ENCODE measurements around the gene MCAT. TPM values are rescaled to one million over a fixed set of nuclear protein-coding genes. Genes with fewer than 3 reads are reported as not detected.
"Not testable (repeated sequence)": the region's sequence is repeated elsewhere in the genome, so short reads cannot be mapped to it uniquely, and the experiment has no call there.

Gene MCAT
- total and polyA plus RNA-seq, 2 experiments from 2014 or later: 16.0 to 18.2 TPM

DNA sequence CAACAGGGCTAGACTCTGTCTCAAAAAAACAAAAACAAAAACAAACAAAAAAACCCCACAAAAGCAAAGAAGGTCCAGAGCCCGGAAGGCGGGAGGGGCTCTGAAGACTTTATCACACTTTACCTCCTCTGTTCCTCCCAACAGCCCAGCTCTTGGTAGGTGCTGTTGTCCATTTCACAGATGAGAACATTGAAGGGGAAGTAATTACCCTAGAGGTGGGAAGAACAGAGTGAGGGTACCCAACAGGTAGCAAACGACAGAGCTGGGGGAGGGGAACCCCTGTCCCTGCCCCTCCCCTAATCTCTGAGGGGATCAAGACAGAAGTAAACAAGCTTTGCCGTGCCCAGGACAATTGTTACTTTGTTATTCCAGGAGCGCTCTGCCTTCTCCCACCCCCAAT is 33.7 kb downstream of the MCAT start:
- Histone ChIP-seq H3K4me3 (no peak overlapping the region), H3K4me2 (ENCODE audit: unreplicated experiment) (no peak overlapping the region), H2AFZ (no peak overlapping the region), H3K4me1 (ENCODE audit: insufficient read depth) (no peaks in the 10 kb centered on the region), H3K79me2 (ENCODE audit: insufficient read depth) (no peaks in the 10 kb centered on the region), H3K36me3 (ENCODE audit: low read depth) (no peaks in the 10 kb centered on the region), H4K20me1 (ENCODE audit: insufficient read depth) (no peaks in the 10 kb centered on the region), H3K9me3 (ENCODE audit: low read depth) (no peaks in the 10 kb centered on the region), H3K9ac (no peak overlapping the region), H3F3A (ENCODE audit: insufficient read depth) (no peaks in the 10 kb centered on the region), H3K9me2 (ENCODE audit: insufficient read depth) (no peaks in the 10 kb centered on the region), H3K27me3 (replicated peaks; ENCODE audit: insufficient read depth) (peaks cover 25% of the 10 kb centered on the region), H3K27ac (no peak overlapping the region)
- in situ Hi-C loops (cut with MboI): no loop called here
- 50 to 56% methylated on average over 4 to 5 of the region's 5 CpGs for WGBS, 2 experiments (ENCODE audit: low coverage in 1 of 2, low lambda C conversion rate in 2 of 2, missing lambda C conversion rate in 2 of 2)
- TF ChIP-seq EZH2 (IDR thresholded peaks at IDR 0.05; ENCODE audit: insufficient read depth, poor library complexity, severe bottlenecking): no peak
- TF ChIP-seq EZH2phosphoT487 (IDR thresholded peaks at IDR 0.05; ENCODE audit: insufficient read depth, low read depth): no peak
- DNase-seq: no peak

GRCh38 chr22:43106302-43106701 is 36.9 kb downstream of the MCAT start:
- 69 to 70% methylated on average over 8 of the region's 8 CpGs for WGBS, 2 experiments (ENCODE audit: low coverage in 1 of 2, low lambda C conversion rate in 2 of 2, missing lambda C conversion rate in 2 of 2)
- no peaks in the 10 kb centered on the region for H3K4me1 ChIP-seq (ENCODE audit: insufficient read depth)
- no peaks in the 10 kb centered on the region for H3K9me2 ChIP-seq (ENCODE audit: insufficient read depth)
- no peak for TF ChIP-seq EZH2 (IDR thresholded peaks at IDR 0.05; ENCODE audit: insufficient read depth, poor library complexity, severe bottlenecking)
- TF ChIP-seq EZH2phosphoT487 (IDR thresholded peaks at IDR 0.05; ENCODE audit: insufficient read depth, low read depth): no peak
- no peak overlapping the region for H3K4me2 ChIP-seq (ENCODE audit: unreplicated experiment)
- H4K20me1 ChIP-seq (ENCODE audit: insufficient read depth): no peaks in the 10 kb centered on the region
- no peaks in the 10 kb centered on the region for H3K36me3 ChIP-seq (ENCODE audit: low read depth)
- no peaks in the 10 kb centered on the region for H3K9me3 ChIP-seq (ENCODE audit: low read depth)
- H3K27ac ChIP-seq: no peak overlapping the region
- DNase-seq: no peak
- H3K27me3 ChIP-seq (replicated peaks; ENCODE audit: insufficient read depth): peaks cover 15% of the 10 kb centered on the region
- H3K79me2 ChIP-seq (ENCODE audit: insufficient read depth): no peaks in the 10 kb centered on the region
- H3K9ac ChIP-seq: no peak overlapping the region
- in situ Hi-C loops (cut with MboI): no loop called here
- no peak overlapping the region for H2AFZ ChIP-seq
- no peak overlapping the region for H3K4me3 ChIP-seq
- H3F3A ChIP-seq (ENCODE audit: insufficient read depth): no peaks in the 10 kb centered on the region

DNA sequence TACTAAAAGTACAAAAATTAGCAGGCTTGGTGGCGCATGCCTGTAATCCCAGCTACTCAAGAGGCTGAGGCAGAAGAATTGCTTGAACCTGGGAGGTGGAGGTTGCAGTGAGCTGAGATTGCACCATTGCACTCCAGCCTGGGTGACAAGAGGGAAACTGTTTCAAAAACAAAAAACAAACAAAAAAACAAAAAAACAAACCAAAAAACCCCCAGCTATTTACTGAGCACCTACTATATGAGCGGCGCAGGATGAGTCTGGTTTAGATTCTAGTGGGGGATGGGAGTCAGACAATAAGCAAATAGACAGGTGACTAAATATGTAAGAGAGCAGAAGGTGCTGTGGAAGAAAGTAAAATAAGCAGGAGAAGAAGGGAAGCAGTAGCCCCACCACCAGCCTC is 38.2 kb downstream of the MCAT start:
- H2AFZ ChIP-seq; in situ Hi-C loops (cut with MboI); H3K4me1 ChIP-seq (ENCODE audit: insufficient read depth); H3K27me3 ChIP-seq (replicated peaks; ENCODE audit: insufficient read depth); DNase-seq; H3K9ac ChIP-seq; H3K4me3 ChIP-seq; H3K9me3 ChIP-seq (ENCODE audit: low read depth); H3K9me2 ChIP-seq (ENCODE audit: insufficient read depth); H4K20me1 ChIP-seq (ENCODE audit: insufficient read depth); H3K27ac ChIP-seq; H3K36me3 ChIP-seq (ENCODE audit: low read depth); H3K79me2 ChIP-seq (ENCODE audit: insufficient read depth); H3K4me2 ChIP-seq (ENCODE audit: unreplicated experiment); H3F3A ChIP-seq (ENCODE audit: insufficient read depth): not testable (repeated sequence)
- WGBS, 2 experiments (ENCODE audit: low coverage in 1 of 2, low lambda C conversion rate in 2 of 2, missing lambda C conversion rate in 2 of 2): 94% methylated on average over 3 of the region's 3 CpGs

DNA sequence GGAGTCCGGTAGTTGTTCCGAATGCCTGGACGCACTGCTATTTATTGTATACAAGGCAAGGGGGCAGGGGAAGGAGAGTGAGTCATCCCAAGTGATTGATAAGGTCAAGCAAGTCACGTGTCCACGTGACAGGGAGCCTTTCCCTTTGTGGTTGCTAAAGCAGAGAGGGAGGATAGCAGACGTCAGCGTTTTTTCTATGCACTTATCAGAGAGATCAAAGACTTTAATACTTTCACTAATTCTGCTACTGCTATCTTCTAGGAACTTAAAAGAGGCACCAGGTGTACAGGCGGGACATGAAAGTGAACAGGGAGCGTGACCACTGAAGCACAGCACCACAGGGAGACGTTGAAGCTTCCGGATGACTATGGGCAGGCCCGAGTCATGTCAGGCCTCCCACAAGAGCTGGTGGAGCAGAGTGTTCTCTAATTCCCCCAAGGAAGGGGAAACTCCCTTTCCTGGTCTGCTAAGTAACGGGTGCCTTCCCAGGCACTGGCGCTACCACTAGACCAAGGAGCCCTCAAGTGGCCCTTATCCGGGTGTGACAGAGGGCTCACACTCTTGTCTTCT is 39.1 kb downstream of the MCAT start:
- in situ Hi-C loops (cut with MboI); H3K79me2 ChIP-seq (ENCODE audit: insufficient read depth); H3K4me3 ChIP-seq; H3K27me3 ChIP-seq (replicated peaks; ENCODE audit: insufficient read depth); H4K20me1 ChIP-seq (ENCODE audit: insufficient read depth); DNase-seq; H3K27ac ChIP-seq; H2AFZ ChIP-seq; H3K9me2 ChIP-seq (ENCODE audit: insufficient read depth); H3K9me3 ChIP-seq (ENCODE audit: low read depth); H3F3A ChIP-seq (ENCODE audit: insufficient read depth); H3K9ac ChIP-seq; H3K36me3 ChIP-seq (ENCODE audit: low read depth); H3K4me1 ChIP-seq (ENCODE audit: insufficient read depth); H3K4me2 ChIP-seq (ENCODE audit: unreplicated experiment): not testable (repeated sequence)
- 67 to 70% methylated on average over 15 of the region's 15 CpGs for WGBS, 2 experiments (ENCODE audit: low coverage in 1 of 2, low lambda C conversion rate in 2 of 2, missing lambda C conversion rate in 2 of 2)

DNA sequence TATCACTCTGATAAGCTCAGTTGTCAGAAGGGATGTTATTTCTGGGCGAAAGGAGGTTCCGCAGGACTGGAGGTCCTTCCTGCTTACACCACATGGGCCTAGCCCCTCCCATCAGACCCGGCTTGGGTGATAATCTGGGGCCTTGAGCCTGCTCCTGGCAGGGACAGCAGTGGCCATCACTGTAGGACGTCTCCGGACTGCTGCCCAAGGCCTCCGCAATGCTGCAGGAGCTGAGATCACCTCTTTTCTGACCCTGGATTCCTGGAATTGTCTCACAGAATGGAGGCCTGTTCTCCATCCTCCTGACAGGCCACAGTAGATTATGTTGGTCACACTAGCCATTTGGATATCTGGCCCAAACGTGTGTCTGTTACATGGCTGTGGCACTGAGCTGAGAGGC is 41.9 kb downstream of the MCAT start:
- Histone ChIP-seq H3K27ac (no peak overlapping the region), H2AFZ (no peak overlapping the region), H3K4me3 (no peak overlapping the region), H3K9me3 (ENCODE audit: low read depth) (no peaks in the 10 kb centered on the region), H3K79me2 (ENCODE audit: insufficient read depth) (no peaks in the 10 kb centered on the region), H3F3A (ENCODE audit: insufficient read depth) (no peaks in the 10 kb centered on the region), H3K4me2 (ENCODE audit: unreplicated experiment) (no peak overlapping the region), H4K20me1 (ENCODE audit: insufficient read depth) (no peaks in the 10 kb centered on the region), H3K9me2 (ENCODE audit: insufficient read depth) (no peaks in the 10 kb centered on the region), H3K9ac (no peak overlapping the region), H3K4me1 (ENCODE audit: insufficient read depth) (no peaks in the 10 kb centered on the region), H3K36me3 (ENCODE audit: low read depth) (no peaks in the 10 kb centered on the region), H3K27me3 (replicated peaks; ENCODE audit: insufficient read depth) (no peaks in the 10 kb centered on the region)
- DNase-seq: no peak
- 70 to 73% methylated on average over 7 of the region's 7 CpGs for whole genome bisulfite sequencing, 2 experiments (ENCODE audit: low coverage in 1 of 2, low lambda C conversion rate in 2 of 2, missing lambda C conversion rate in 2 of 2)
- TF ChIP-seq EZH2 (IDR thresholded peaks at IDR 0.05; ENCODE audit: insufficient read depth, poor library complexity, severe bottlenecking) (no peak), EZH2phosphoT487 (IDR thresholded peaks at IDR 0.05; ENCODE audit: insufficient read depth, low read depth) (no peak)
- in situ Hi-C loops (cut with MboI): no loop called here
